Fibroblast of skin of scalp (primary cell): ENCODE measurements around the gene SNAI3.

Source experiments
- DNase-seq: peaks from one replicate; pipeline ENCODE4 v3.0.0-alpha.2; 2013

Gene SNAI3

GRCh38 chr16:88631920-88632586, 54.3 kb downstream of the SNAI3 start:
- DNase-seq, result no peak

GRCh38 chr16:88631384-88631783, 54.9 kb downstream of the SNAI3 start:
- DNase-seq, result no peak

GRCh38 chr16:88630941-88631340, 55.4 kb downstream of the SNAI3 start:
- DNase-seq, result no peak

- DNase-seq, result no peak
Observed at GRCh38 chr16:88630433-88630832, 55.9 kb downstream of the SNAI3 start.

GRCh38 chr16:88629835-88630234, 56.5 kb downstream of the SNAI3 start:
- DNase-seq, result no peak

- peak; percentile 30 for DNase-seq
Observed at GRCh38 chr16:88628512-88628974, 57.8 kb downstream of the SNAI3 start.
